Measurements from ENCODE around the gene SKIDA1. TPM values are rescaled to one million over a fixed set of nuclear protein-coding genes. Genes with fewer than 3 reads are reported as not detected.
A peak's percentile ranks its signal among the peaks of the same experiment; 100 is the strongest.

Gene SKIDA1
- total RNA-seq, 4 donors from 2014 or later = 0.39 to 5.2 (median 2.3) TPM

DNA sequence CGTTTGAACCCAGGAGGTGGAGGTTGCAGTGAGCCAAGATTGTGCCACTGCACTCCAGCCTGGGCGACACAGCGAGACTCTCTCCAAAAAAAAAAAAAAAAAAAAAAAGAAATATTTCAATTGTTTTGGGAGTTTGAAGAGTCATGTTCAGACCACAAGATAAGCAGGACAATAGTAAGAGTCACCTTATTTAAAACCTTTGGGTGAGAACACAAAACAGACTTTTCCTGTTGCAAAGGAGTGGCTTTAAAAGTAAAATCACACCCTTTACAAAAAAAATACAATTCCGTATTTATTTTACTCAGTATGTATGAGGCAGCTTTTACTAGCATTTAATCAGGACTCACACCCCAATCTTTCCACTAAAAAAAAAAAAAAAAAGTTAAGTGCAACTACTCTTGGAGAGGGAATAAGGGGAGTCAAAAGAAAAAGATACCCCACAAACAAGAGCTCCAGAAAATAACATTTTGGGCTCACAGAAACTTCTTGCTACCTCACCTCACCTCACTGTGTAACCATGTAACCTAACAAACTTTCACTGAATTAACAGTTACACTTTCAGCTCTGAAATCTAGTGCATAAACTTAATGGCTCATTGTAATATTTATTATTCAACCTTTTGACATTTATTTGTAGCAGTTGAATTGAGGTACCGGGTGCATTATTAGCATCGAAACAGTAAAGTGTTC, 11.2 kb downstream of the SKIDA1 start:
- 59 to 66% methylated on average over 6 of the region's 6 CpGs for whole genome bisulfite sequencing, 2 donors
- no peak for TF ChIP-seq POLR2A (IDR thresholded peaks at IDR 0.05)
- TF ChIP-seq, protein P1, sequence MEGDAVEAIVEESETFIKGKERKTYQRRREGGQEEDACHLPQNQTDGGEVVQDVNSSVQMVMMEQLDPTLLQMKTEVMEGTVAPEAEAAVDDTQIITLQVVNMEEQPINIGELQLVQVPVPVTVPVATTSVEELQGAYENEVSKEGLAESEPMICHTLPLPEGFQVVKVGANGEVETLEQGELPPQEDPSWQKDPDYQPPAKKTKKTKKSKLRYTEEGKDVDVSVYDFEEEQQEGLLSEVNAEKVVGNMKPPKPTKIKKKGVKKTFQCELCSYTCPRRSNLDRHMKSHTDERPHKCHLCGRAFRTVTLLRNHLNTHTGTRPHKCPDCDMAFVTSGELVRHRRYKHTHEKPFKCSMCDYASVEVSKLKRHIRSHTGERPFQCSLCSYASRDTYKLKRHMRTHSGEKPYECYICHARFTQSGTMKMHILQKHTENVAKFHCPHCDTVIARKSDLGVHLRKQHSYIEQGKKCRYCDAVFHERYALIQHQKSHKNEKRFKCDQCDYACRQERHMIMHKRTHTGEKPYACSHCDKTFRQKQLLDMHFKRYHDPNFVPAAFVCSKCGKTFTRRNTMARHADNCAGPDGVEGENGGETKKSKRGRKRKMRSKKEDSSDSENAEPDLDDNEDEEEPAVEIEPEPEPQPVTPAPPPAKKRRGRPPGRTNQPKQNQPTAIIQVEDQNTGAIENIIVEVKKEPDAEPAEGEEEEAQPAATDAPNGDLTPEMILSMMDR (IDR thresholded peaks at IDR 0.05) = no peak
- no peak for TF ChIP-seq EP300 (IDR thresholded peaks at IDR 0.05)
- DNase-seq (ENCODE audit: low spot score in 2 of 2) = no peak
- Histone ChIP-seq H3K9me3 (no peaks in the 10 kb centered on the region), H3K27me3 (peaks cover 0 to 21% of the 10 kb centered on the region in 2 donors), H3K27ac (peak overlapping the region in 2 of 4 donors; percentile 89 to 94), H3K4me3 (peak overlapping the region in 1 of 4 donors; percentile 76), H3K36me3 (no peaks in the 10 kb centered on the region), H3K4me1 (peaks cover 0 to 49% (median 4%) of the 10 kb centered on the region in 4 donors)

DNA sequence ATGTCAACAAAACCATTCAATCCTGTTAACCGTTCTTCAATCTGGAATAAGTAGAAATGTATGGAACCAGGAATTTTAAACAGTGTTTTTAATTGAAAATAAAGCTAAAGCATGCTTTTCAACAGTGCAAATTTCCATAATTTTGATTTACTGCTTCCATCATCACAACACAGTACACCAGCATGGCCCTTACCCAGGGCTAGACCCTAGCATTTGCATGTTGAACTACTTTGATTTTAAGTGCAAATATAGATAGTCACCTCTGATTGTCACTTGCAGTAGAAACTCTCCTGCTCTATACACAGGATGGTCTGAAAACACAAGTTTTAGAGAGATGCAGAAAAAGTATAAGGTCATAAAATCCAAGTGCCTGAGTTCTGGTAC, 12.1 kb downstream of the SKIDA1 start:
- peaks cover 0 to 16% of the 10 kb centered on the region in 2 donors for H3K27me3 ChIP-seq
- H3K4me1 ChIP-seq = peaks cover 0 to 47% (median 4%) of the 10 kb centered on the region in 4 donors
- H3K36me3 ChIP-seq = no peaks in the 10 kb centered on the region
- no peaks in the 10 kb centered on the region for H3K9me3 ChIP-seq
- DNase-seq (ENCODE audit: low spot score in 2 of 2) = no peak
- no peak for TF ChIP-seq EP300 (IDR thresholded peaks at IDR 0.05)
- no peak for TF ChIP-seq POLR2A (IDR thresholded peaks at IDR 0.05)
- TF ChIP-seq, protein P1 (IDR thresholded peaks at IDR 0.05) = no peak
- no peak overlapping the region for H3K4me3 ChIP-seq
- peak overlapping the region in 3 of 4 donors; percentile 37 to 94 (median 89) for H3K27ac ChIP-seq
- 50 to 58% methylated on average over 1 of the region's 1 CpG for WGBS, 2 donors

DNA sequence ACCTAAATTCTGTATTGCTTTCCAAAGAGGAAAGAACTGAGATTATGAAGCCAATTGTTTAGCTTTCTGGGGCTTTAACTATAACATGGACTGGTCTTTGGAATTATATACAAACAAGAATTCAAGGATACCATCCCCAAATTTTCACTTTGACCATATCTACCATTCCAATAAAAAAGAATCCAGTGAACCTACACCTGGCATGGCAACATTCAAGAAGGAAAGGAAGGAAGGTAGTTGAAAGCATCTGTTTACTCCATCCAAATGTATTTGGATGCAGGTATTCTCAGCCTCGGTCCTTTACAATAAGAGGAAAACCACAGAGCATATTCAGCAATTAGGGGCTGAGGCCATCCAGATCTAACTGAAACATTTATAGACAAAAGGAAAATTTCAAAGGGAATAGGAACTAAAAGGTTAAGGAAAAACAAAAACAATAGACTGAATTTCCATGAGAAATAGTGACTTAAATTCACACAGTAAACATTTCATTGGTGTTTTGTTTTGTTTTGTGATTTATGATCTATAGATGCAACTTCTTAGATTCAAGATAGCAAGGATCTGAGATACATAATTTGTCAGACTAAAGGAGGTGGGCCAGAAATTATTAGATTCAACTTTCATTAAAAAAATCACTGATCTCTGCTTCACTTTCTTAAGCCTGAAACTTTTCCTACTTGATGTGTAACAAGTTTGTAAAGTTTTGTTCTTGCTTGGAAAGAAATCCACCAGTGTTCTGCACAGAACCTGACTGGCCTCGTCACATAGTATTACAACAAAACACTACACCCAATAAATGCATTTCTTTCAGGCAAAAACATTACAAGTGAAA, 12.7 kb downstream of the SKIDA1 start:
- Histone ChIP-seq H3K27ac (peak overlapping the region; percentile 24 to 94 (median 63)), H3K4me3 (no peak overlapping the region), H3K27me3 (peaks cover 0 to 10% of the 10 kb centered on the region in 2 donors), H3K4me1 (peaks cover 0 to 40% (median 4%) of the 10 kb centered on the region in 4 donors), H3K9me3 (no peaks in the 10 kb centered on the region), H3K36me3 (no peaks in the 10 kb centered on the region)
- 51 to 65% methylated on average over 2 of the region's 2 CpGs for WGBS, 2 donors
- DNase-seq (ENCODE audit: low spot score in 2 of 2) = no peak
- TF ChIP-seq, protein P1 (IDR thresholded peaks at IDR 0.05) = no peak
- TF ChIP-seq POLR2A (IDR thresholded peaks at IDR 0.05) (no peak), EP300 (IDR thresholded peaks at IDR 0.05) (no peak)

DNA sequence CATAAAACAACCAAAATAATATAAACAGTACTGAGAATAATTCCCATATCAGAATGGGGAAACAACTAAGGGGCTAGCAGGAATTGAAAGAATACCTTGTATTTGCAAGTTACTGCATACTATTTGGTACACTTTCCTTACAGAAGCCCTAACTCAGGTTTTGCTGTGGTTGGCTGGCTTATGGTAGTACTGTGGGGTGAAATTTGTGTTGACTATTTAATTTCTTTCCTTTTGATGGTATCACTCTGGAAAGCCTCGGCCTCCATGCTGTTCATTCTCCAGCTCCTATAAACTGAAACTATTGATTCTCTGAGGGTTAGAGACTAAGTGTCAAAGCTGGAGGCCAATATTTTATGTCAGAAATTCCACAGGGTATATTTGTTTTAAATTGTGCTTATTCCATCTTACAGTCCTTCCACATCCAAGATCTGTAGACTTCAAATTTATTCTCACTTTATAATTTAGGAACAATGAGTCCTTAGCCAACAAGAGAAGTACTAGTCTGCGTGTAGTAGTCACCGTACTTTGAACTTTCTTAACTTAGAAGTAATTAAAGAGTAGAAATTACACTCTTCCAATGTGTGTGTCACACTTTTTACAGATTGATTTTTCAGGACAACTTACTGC, 13.4 kb downstream of the SKIDA1 start:
- DNase-seq (ENCODE audit: low spot score in 2 of 2) = no peak
- peaks cover 0 to 38% (median 4%) of the 10 kb centered on the region in 4 donors for H3K4me1 ChIP-seq
- H3K36me3 ChIP-seq = no peaks in the 10 kb centered on the region
- TF ChIP-seq, protein P1 (IDR thresholded peaks at IDR 0.05) = no peak
- TF ChIP-seq EP300 (IDR thresholded peaks at IDR 0.05) (no peak), POLR2A (IDR thresholded peaks at IDR 0.05) (no peak)
- no peaks in the 10 kb centered on the region for H3K9me3 ChIP-seq
- 57 to 60% methylated on average over 3 of the region's 3 CpGs for WGBS, 2 donors
- H3K4me3 ChIP-seq = no peak overlapping the region
- H3K27me3 ChIP-seq = peaks cover 0 to 7% of the 10 kb centered on the region in 2 donors
- peak overlapping the region in 3 of 4 donors; percentile 24 to 94 (median 89) for H3K27ac ChIP-seq

All from tibial nerve (tissue), 4 donors.